ENCODE measurements around the gene TMC3. TPM values are rescaled to one million over a fixed set of nuclear protein-coding genes. Genes with fewer than 3 reads are reported as not detected.
A peak's percentile ranks its signal among the peaks of the same experiment; 100 is the strongest.

TMC3 gene
- total RNA-seq, 3 donors from 2014 or later: 0.95 TPM; not detected in 2

DNA sequence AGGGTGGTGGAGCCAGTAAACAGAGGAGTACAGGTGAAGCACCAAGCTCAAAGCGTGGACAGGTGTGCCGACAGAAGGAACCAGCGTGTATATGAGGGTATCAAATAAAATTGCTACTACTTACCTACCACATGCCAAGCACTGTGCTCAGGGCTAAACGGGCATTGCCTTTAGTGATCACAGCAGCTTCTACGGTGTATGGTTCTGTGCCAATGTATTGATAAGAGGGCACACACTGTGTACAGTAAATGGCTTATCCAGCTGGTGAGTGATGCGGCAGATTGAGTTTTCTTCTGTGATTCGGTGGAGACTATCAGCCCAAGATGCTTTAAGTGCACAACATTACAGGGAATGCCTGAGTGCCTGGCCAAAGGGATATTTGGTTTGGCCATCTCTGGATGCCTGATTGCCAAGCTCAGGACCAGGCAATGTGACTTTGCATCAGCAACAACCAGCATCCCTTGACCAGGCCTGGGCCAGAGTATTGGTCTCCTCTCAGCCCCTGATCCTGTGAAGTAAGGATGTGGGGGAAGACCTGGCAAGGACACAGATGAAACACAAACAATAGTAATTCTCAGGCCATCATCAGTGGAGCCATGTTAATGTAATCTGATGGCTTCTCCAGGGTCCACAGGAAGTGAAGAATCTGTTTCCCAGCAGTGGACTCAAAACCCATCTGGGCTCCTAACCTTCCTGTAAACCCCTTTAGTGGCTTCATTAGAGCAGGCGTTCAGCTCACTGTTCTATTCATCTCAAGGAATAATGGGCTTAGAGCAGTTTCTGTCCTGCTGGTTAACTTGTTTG lies 64.2 kb downstream of the TMC3 start:
- ATAC-seq (no peak), DNase-seq (no peak)
- no peak overlapping the region for H3K4me3 ChIP-seq
- no peaks in the 10 kb centered on the region for H3K9me3 ChIP-seq
- no peaks in the 10 kb centered on the region for H3K36me3 ChIP-seq (ENCODE audit: low read depth)
- TF ChIP-seq, protein P1, sequence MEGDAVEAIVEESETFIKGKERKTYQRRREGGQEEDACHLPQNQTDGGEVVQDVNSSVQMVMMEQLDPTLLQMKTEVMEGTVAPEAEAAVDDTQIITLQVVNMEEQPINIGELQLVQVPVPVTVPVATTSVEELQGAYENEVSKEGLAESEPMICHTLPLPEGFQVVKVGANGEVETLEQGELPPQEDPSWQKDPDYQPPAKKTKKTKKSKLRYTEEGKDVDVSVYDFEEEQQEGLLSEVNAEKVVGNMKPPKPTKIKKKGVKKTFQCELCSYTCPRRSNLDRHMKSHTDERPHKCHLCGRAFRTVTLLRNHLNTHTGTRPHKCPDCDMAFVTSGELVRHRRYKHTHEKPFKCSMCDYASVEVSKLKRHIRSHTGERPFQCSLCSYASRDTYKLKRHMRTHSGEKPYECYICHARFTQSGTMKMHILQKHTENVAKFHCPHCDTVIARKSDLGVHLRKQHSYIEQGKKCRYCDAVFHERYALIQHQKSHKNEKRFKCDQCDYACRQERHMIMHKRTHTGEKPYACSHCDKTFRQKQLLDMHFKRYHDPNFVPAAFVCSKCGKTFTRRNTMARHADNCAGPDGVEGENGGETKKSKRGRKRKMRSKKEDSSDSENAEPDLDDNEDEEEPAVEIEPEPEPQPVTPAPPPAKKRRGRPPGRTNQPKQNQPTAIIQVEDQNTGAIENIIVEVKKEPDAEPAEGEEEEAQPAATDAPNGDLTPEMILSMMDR (IDR thresholded peaks at IDR 0.05): no peak
- H3K4me1 ChIP-seq (ENCODE audit: low read depth): peaks cover 4% of the 10 kb centered on the region
- intact Hi-C loops (cut with DNase I, micrococcal nuclease): no loop called here

DNA sequence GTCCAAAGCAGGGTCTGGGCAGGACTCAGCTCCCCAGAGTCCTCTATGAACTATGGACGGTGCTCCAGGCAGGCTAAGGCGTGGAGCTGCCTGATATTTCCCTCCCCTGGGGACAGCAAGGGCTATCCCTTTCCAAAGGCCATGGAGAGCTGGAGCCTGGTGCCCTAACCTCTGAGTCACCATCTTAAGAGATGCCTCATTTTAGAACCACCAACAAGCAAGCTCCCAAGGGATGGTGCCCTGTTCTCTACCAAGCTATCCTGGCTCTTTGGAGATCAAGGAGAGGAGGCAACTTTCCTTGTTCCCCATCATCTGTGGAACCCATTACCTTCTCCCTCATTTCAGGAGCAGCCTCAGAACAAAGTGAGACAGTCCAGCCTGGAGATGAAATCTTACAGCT lies 65.8 kb downstream of the TMC3 start:
- H3K4me1 ChIP-seq (ENCODE audit: low read depth): peaks cover 9% of the 10 kb centered on the region
- DNase-seq (no peak), ATAC-seq (no peak)
- H3K36me3 ChIP-seq (ENCODE audit: low read depth): no peaks in the 10 kb centered on the region
- TF ChIP-seq, protein P1 (IDR thresholded peaks at IDR 0.05): no peak
- no peaks in the 10 kb centered on the region for H3K9me3 ChIP-seq
- H3K4me3 ChIP-seq: no peak overlapping the region
- intact Hi-C loops (cut with DNase I, micrococcal nuclease): no loop called here

DNA sequence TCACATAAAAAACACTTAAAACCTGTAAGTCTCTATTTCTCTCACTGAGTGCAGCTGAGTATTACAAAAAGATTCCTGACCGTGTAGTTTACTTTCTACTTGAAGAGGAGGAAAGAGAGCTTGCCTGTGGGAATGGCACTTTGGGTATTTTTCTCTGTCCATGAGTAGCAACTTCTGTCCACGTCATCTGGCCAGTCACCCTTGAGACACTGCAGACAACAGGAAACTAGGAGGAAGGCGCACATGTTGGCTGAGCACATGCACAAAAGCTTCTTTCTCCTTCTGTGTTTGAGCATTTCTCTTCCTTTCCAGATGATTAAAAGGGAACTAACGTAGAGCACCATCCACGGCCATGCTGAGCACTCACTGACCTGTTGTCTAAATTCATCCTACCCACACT lies 69.8 kb downstream of the TMC3 start:
- intact Hi-C loops (cut with DNase I, micrococcal nuclease): no loop called here
- Histone ChIP-seq H3K4me1 (ENCODE audit: low read depth) (peaks cover 5% of the 10 kb centered on the region), H3K36me3 (ENCODE audit: low read depth) (no peaks in the 10 kb centered on the region), H3K9me3 (no peaks in the 10 kb centered on the region), H3K4me3 (no peak overlapping the region)
- ATAC-seq: no peak
- TF ChIP-seq, protein P1 (IDR thresholded peaks at IDR 0.05): no peak
- DNase-seq: no peak

DNA sequence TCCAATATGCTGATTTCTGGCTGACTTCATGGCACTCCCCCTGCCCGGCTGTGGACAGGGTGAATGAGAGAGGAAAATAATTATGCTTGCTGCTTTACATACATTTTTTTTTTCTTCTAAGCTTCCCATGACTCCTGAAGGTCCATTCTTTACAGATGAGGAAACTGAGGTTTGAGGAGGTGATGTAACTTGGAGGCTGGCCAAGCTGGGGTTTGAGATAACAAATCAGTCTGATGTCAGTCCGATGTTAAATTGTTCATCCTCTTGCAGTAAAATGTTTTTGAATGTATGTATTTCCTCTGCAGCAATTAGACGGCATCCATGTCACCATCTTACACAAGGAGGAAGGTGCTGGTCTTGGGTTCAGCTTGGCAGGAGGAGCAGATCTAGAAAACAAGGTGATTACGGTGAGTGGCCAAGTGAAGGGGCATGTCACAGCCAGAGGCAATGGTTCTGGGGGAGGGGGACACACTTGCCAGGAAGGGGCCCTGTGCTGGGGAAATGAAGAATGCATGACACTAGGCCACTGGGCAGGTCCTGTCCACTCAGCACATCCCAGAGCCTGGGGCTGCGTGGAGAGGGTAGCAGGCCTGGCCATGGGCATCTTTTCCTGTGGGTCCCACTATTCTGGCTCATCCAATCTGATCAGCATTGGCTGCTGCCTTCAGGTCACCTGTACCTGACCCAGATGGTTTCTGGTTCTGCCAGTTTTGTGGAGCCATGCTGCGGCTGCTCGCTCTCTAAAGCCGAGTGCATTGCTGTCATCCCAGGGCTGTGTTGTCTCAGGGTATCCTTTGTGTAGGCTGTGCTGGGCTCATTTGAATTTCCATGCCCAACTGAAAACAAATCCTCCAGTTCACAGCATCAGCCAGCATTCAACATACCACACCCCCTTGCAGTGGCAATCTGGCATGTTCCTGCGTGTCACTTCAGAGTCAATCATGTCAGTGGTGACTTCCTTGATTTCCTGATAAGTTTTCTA lies 70.5 kb downstream of the TMC3 start:
- H3K36me3 ChIP-seq (ENCODE audit: low read depth): no peaks in the 10 kb centered on the region
- intact Hi-C loops (cut with DNase I, micrococcal nuclease): no loop called here
- H3K4me1 ChIP-seq (ENCODE audit: low read depth): peaks cover 5% of the 10 kb centered on the region
- TF ChIP-seq, protein P1 (IDR thresholded peaks at IDR 0.05): no peak
- ATAC-seq (no peak), DNase-seq (no peak)
- H3K9me3 ChIP-seq: no peaks in the 10 kb centered on the region
- no peak overlapping the region for H3K4me3 ChIP-seq

DNA sequence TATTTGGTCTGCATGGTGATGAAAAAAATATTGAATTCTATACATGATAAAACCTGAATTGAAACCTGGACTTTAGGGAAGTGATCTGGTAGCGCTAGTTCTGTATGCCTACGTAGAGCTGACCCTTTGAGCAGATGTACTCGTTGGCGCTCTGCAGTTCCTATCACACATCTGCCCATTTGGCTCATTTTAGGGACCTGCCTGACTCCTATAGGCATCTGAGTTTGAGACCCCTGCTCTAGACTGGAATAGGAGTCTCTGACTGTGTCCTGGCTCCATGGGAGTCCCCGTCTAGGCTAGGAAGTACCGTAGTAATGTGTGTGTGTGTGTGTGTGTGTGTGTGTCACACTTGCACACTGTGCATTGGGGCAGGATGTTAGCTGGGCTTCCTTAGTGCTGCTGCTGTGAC lies 71.3 kb downstream of the TMC3 start:
- intact Hi-C loops (cut with DNase I, micrococcal nuclease): no loop called here
- no peaks in the 10 kb centered on the region for H3K36me3 ChIP-seq (ENCODE audit: low read depth)
- TF ChIP-seq, protein P1 (IDR thresholded peaks at IDR 0.05): no peak
- no peaks in the 10 kb centered on the region for H3K9me3 ChIP-seq
- peaks cover 5% of the 10 kb centered on the region for H3K4me1 ChIP-seq (ENCODE audit: low read depth)
- peak; percentile 34 for ATAC-seq
- no peak for DNase-seq
- no peak overlapping the region for H3K4me3 ChIP-seq

All from mucosa of descending colon (tissue), 3 donors.